HG03196 (cell line): Measurements from ENCODE around the gene CCSER1.
"Not testable (repeated sequence)": the region's sequence is repeated elsewhere in the genome, so short reads cannot be mapped to it uniquely, and the experiment has no call there.

Source experiments
- ATAC-seq: cut with Tn5 transposase; IDR thresholded peaks from one replicate; pipeline ENCODE4 v1.9.1; 2021; ENCODE audit not compliant: unreplicated experiment

CCSER1 gene

GRCh38 chr4:90815569-90815968 is 688.4 kb downstream of the CCSER1 start:
- ATAC-seq, result no peak

GRCh38 chr4:90816754-90817153 is 689.6 kb downstream of the CCSER1 start:
- no peak for ATAC-seq

DNA sequence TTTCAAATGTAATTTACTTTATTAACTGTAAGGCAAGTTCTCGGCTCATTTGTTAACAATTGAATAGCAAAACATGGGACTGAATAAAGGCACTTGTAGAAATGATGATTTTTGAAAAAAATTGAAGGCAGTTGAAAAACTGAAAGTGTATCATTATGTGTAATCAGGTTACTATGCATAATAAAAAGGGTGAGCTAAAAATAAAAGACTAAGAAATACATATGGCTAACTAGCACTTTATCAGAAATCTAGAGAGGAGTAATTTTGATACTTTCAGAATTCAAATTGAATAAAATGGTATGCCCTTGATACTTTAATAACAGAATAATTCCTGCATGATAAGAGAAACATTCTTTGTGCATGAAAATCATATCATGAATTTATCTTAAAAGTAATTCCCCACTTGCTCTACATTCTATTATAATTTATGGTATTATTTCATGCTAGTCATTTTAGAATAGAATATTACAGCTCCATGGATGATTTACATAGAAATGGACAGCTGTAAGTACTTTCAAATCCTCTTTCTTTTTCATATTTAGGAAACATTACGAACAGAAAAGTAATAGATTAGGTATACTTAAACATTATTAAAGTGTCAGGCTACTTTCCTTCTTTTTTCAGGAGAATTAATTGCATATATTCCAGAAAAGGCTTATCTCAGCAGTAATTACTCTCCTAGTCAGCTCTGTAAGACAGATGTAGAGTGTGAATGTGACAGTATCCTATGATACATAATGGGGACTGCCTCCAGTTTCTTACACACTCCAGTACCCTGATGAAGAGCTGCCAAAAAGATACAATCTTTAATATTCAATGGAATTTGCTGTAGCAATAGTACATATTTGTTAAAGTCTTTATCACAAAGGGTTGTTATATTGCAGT is 697.3 kb downstream of the CCSER1 start:
- ATAC-seq, result no peak

DNA sequence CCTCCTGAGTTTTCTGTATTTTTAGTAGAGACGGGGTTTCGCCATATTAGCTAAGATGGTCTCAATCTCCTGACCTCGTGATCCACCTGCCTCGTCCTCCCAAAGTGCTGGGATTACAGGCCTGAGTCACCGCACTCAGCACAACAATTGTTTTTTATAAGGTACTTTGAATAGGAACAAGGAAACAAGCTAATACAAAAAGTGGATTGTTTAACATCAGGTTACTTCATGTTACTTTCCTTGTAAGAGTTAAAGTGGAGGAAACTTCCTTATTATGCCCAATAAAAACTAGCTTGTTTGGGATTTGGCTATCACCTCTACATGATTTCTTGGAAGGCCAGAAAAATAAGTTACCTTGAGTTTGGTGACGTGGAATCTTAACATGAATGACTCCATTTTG is 698.7 kb downstream of the CCSER1 start:
- ATAC-seq, result no peak

GRCh38 chr4:90833706-90834105 is 706.5 kb downstream of the CCSER1 start:
- no peak for ATAC-seq

DNA sequence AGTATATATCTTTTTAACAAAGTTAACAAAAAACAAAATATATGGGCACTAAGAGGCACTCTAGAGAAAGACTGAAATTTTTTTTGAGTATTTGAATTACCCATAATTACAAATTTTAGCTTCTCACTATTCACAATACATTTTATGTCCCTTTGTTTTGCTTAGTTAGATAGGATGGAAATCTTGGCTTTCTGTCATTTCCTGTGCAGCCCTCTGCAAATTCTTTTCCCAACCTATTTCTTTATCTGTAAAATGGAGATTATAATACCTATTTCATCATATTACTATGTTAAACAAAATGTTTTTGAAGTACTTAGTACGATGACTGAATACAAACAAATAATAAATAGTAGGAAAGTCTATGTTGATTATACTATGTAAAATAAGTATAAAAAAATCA is 710.0 kb downstream of the CCSER1 start:
- no peak for ATAC-seq

DNA sequence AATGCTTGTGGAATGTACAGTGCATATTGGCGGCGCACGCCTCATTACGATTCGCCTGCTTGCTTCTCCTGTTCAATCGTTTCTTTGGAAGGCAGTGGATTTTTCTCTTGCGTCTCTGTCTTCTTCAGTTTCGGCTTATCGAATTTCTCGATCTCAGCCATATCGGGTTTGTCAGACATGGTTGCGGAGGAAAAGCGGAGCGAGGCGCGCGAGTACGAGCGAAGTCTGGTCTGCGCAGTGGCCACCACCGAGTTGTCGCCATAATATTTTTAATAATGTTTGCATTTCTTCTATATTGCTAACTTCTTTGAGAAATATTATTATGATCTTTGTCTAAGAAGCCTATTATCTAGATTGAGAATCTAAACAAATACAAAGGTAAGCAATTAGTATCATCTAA is 711.7 kb downstream of the CCSER1 start:
- ATAC-seq, result not testable (repeated sequence)

GRCh38 chr4:90840291-90840690 is 713.1 kb downstream of the CCSER1 start:
- ATAC-seq, result no peak

GRCh38 chr4:90840828-90841227 is 713.6 kb downstream of the CCSER1 start:
- ATAC-seq, result no peak

- ATAC-seq, result no peak
Observed at GRCh38 chr4:90841676-90842075, 714.5 kb downstream of the CCSER1 start.

- peak; percentile 97 for ATAC-seq
Observed at GRCh38 chr4:90842960-90843359, 715.8 kb downstream of the CCSER1 start.

DNA sequence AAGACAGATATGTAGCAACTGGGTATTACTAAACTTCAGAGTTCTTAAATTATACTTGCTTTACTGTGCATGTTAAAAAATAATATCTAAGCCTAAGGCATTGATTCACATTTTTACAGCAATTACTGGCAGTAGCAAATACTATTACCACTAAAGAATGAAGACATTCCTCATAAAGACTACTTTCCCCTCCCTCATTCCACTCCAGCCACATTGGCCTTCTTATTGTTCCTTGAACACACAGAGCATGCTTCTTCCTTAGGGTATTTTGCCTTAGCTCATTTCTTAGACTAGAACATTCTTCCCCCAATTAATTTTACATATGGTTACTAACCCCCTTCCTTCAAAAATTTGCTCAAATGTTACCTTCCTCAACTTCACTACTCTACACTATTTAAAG is 717.0 kb downstream of the CCSER1 start:
- ATAC-seq, result no peak

DNA sequence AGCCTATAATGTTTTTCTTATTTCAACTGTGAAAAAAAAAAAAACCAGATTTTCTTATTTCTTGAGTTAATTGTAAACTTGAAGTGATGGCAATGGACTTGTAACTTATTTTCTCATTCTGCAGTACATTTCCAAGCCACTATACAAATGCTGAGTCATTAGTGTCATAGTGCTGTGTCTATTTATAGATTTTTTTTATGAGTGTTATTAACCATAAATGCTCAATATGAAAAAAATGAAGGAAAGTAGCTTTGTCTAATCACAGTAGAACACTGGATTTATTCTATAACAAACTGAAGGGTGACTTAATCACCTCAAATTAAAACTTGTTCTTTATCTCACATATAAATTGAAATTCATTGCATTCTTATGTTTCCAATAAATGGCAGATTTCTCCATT is 718.6 kb downstream of the CCSER1 start:
- ATAC-seq, result no peak

GRCh38 chr4:90852237-90852636 is 725.0 kb downstream of the CCSER1 start:
- no peak for ATAC-seq

- ATAC-seq, result no peak
Observed at GRCh38 chr4:90855111-90855510, 727.9 kb downstream of the CCSER1 start.

- no peak for ATAC-seq
Observed at GRCh38 chr4:90857081-90857820, 730.1 kb downstream of the CCSER1 start.

- no peak for ATAC-seq
Observed at GRCh38 chr4:90875791-90876190, 748.6 kb downstream of the CCSER1 start.

- ATAC-seq, result no peak
Observed at GRCh38 chr4:90876296-90876695, 749.1 kb downstream of the CCSER1 start.

DNA sequence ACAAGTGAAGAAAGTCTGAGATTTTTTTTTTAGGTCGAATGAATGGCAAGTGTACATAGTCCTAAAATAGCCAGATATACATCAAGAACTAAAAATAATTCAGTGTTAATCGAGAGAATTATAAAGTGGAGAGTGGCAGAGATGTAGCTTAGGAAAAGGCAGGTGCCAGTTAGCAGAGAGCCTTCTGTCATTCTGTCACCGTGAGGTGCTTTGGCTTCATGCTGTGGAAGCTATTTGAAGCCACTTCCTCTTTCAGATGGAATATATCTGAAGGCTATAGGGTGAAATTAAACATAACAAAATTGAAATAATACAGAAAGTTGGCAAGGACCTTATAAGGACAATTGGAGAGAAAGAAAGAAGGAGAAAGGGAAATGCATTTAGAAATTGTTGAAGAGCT is 756.3 kb downstream of the CCSER1 start:
- ATAC-seq, result no peak

GRCh38 chr4:90888571-90888970 is 761.4 kb downstream of the CCSER1 start:
- ATAC-seq, result no peak

- ATAC-seq, result no peak
Observed at GRCh38 chr4:90889171-90889570, 762.0 kb downstream of the CCSER1 start.

GRCh38 chr4:90903413-90903812 is 776.2 kb downstream of the CCSER1 start:
- ATAC-seq, result not testable (repeated sequence)
